MCF 10A (cell line): Measurements from ENCODE around the gene CPNE5. TPM values are rescaled to one million over a fixed set of nuclear protein-coding genes. Genes with fewer than 3 reads are reported as not detected.

Experiments used
- BruUV-seq: library from RNA; stranded (reverse); fragments of 400-500 nt; replicated peaks from 2 replicates; lab custom pipeline; 2021; lab: Mats Ljungman, UMichigan
- CTCF ChIA-PET: fragments of 300-600 bp; sonication (Branson Sonifier 250); formaldehyde crosslinking; extraction: SDS; loops from one replicate; lab custom pipeline; 2021; ENCODE audit warnings: antibody characterized with exemption, inconsistent platforms; lab: Yijun Ruan, JAX
- POLR2A ChIA-PET: fragments of 300-600, 350-650 bp; sonication (Branson Sonifier 250); formaldehyde crosslinking; extraction: SDS; loops from one replicate; lab custom pipeline; 2020; ENCODE audit warnings: antibody characterized with exemption, inconsistent platforms; lab: Yijun Ruan, JAX
- DNase-seq: peaks from one replicate; pipeline ENCODE4 v3.0.0-alpha.2; 2018; ENCODE audit not compliant: unreplicated experiment
- H3K27ac Mint-ChIP-seq: one replicate; pipeline ENCODE4 v1.8.0; 2022; ENCODE audit warnings: mild to moderate bottlenecking, low read depth, mixed read lengths; ENCODE audit not compliant: unreplicated experiment
- H3K27me3 Mint-ChIP-seq: one replicate; pipeline ENCODE4 v1.8.0; 2022; ENCODE audit warnings: mixed read lengths; ENCODE audit not compliant: insufficient read depth, unreplicated experiment
- H3K36me3 Mint-ChIP-seq: one replicate; pipeline ENCODE4 v1.8.0; 2022; ENCODE audit warnings: mild to moderate bottlenecking, moderate library complexity, mixed read lengths; ENCODE audit not compliant: insufficient read depth, unreplicated experiment
- H3K4me1 Mint-ChIP-seq: one replicate; pipeline ENCODE4 v1.8.0; 2022; ENCODE audit warnings: mixed read lengths; ENCODE audit not compliant: insufficient read depth, unreplicated experiment
- H3K4me3 Mint-ChIP-seq: one replicate; pipeline ENCODE4 v1.8.0; 2022; ENCODE audit warnings: mild to moderate bottlenecking, moderate library complexity, mixed read lengths; ENCODE audit not compliant: unreplicated experiment
- H3K9me3 Mint-ChIP-seq: one replicate; pipeline ENCODE4 v1.8.0; 2022; ENCODE audit warnings: mixed read lengths; ENCODE audit not compliant: unreplicated experiment
- intact Hi-C: fragments of 100-400 bp; cut with micrococcal nuclease; formaldehyde crosslinking; loops from 2 replicates; pipeline ENCODE4 v1.14.1; 2022
- total RNA-seq: library from RNA; stranded (reverse); gene quantifications from 2 replicates; pipeline ENCODE4 v1.2.3, GENCODE V29; 2022
- TF ChIP-seq, protein P1 (sequence below): fragments of 200-600 bp; IDR thresholded peaks from one replicate; pipeline ENCODE4 v1.8.0; 2022; ENCODE audit warnings: antibody characterized with exemption, mild to moderate bottlenecking; ENCODE audit not compliant: unreplicated experiment

The CPNE5 gene
- total RNA-seq, 1 experiment from 2014 or later: not detected

- no peaks in the 10 kb centered on the region for H3K36me3 Mint-ChIP-seq
- no TSS peak for BruUV-seq
- no peak overlapping the region for H3K4me3 Mint-ChIP-seq
Measured at GRCh38 chr6:36783603-36784375, 55.5 kb downstream of the CPNE5 start.

GRCh38 chr6:36781669-36782068 is 57.6 kb downstream of the CPNE5 start:
- H3K4me1 Mint-ChIP-seq: no peaks in the 10 kb centered on the region
- H3K27ac Mint-ChIP-seq: no peak overlapping the region
- no peak for DNase-seq
- ChIA-PET POLR2A (no interaction called here), CTCF (interaction anchor here (0.7 to 3.2 kb wide), 8 partner anchors 9 to 269 kb away, joined by 3 to 14 read pairs (median 4); no protein-coding TSS in a partner anchor)
- TF ChIP-seq, protein P1, sequence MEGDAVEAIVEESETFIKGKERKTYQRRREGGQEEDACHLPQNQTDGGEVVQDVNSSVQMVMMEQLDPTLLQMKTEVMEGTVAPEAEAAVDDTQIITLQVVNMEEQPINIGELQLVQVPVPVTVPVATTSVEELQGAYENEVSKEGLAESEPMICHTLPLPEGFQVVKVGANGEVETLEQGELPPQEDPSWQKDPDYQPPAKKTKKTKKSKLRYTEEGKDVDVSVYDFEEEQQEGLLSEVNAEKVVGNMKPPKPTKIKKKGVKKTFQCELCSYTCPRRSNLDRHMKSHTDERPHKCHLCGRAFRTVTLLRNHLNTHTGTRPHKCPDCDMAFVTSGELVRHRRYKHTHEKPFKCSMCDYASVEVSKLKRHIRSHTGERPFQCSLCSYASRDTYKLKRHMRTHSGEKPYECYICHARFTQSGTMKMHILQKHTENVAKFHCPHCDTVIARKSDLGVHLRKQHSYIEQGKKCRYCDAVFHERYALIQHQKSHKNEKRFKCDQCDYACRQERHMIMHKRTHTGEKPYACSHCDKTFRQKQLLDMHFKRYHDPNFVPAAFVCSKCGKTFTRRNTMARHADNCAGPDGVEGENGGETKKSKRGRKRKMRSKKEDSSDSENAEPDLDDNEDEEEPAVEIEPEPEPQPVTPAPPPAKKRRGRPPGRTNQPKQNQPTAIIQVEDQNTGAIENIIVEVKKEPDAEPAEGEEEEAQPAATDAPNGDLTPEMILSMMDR: no peak
- no peaks in the 10 kb centered on the region for H3K9me3 Mint-ChIP-seq
- intact Hi-C loops: no loop called here
- H3K36me3 Mint-ChIP-seq: no peaks in the 10 kb centered on the region
- H3K27me3 Mint-ChIP-seq: peaks cover 15% of the 10 kb centered on the region
- BruUV-seq: no TSS peak
- no peak overlapping the region for H3K4me3 Mint-ChIP-seq

More at GRCh38 chr6:36783603-36784375, 55.5 kb downstream of the CPNE5 start:
- ChIA-PET CTCF (interaction anchor here (0.6 to 3.2 kb wide), 11 partner anchors 9 to 1123 kb away, joined by 3 to 14 read pairs (median 3); partner anchors contain the start of gene C6orf89), POLR2A (interaction anchor here (1.1 kb wide), 2 partner anchors 91 to 410 kb away, joined by 4 to 5 read pairs; partner anchors contain the start of gene PPIL1)
- Mint-ChIP-seq H3K27ac (no peak overlapping the region), H3K4me1 (no peaks in the 10 kb centered on the region), H3K27me3 (peaks cover 17% of the 10 kb centered on the region), H3K9me3 (no peaks in the 10 kb centered on the region)
- intact Hi-C loops: loop anchor here (1.0 kb wide), 1 partner anchor 17 kb away; no protein-coding TSS in a partner anchor
- TF ChIP-seq, protein P1: no peak
- DNase-seq: no peak

GRCh38 chr6:36780442-36781177 is 58.6 kb downstream of the CPNE5 start:
- no peak for DNase-seq
- Mint-ChIP-seq H3K4me1 (no peaks in the 10 kb centered on the region), H3K4me3 (no peak overlapping the region), H3K9me3 (no peaks in the 10 kb centered on the region), H3K27ac (no peak overlapping the region), H3K36me3 (no peaks in the 10 kb centered on the region), H3K27me3 (peaks cover 22% of the 10 kb centered on the region)
- ChIA-PET POLR2A (interaction anchor here (0.6 kb wide), 1 partner anchor 83 kb away, joined by 3 read pairs; no protein-coding TSS in a partner anchor), CTCF (interaction anchor here (0.7 to 3.2 kb wide), 6 partner anchors 9 to 34 kb away, joined by 3 to 14 read pairs (median 4); no protein-coding TSS in a partner anchor)
- TF ChIP-seq, protein P1: no peak
- intact Hi-C loops: no loop called here
- no TSS peak for BruUV-seq

DNA sequence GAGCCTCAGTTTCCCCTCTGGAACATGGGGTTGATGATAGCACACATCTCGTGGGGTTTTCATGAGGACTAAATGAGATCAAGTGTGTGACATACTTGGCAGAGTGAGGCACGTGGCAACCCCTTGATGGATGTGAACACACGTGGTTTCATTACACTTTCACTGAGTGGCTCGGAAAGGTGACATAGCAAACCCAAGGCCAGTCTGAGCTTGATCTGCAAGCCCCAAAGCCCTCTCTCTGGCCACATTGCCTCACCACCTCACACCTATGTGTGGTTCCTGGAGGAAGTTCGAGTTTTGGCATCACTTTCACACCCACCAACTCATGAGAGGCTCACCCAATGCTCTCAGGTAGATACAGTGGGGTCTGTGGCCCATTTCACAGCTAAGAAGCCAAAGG is 60.0 kb downstream of the CPNE5 start:
- POLR2A ChIA-PET: no interaction called here
- no TSS peak for BruUV-seq
- DNase-seq: no peak
- Mint-ChIP-seq H3K27me3 (peaks cover 22% of the 10 kb centered on the region), H3K27ac (no peak overlapping the region), H3K4me1 (no peaks in the 10 kb centered on the region), H3K36me3 (no peaks in the 10 kb centered on the region), H3K9me3 (no peaks in the 10 kb centered on the region), H3K4me3 (no peak overlapping the region)
- TF ChIP-seq, protein P1: no peak
- CTCF ChIA-PET: interaction anchor here (0.5 to 1.8 kb wide), 7 partner anchors 12 to 157 kb away, joined by 3 to 7 read pairs (median 4); no protein-coding TSS in a partner anchor
- intact Hi-C loops: no loop called here
